H7 (cell line): Measurements from ENCODE around the gene EXD3. TPM values are rescaled to one million over a fixed set of nuclear protein-coding genes. Genes with fewer than 3 reads are reported as not detected.
"Not testable (repeated sequence)": the region's sequence is repeated elsewhere in the genome, so short reads cannot be mapped to it uniquely, and the experiment has no call there.

Source experiments
- DNase-seq: peaks from one replicate; pipeline ENCODE4 v3.0.0; 2012
- H3K27me3 ChIP-seq: 2 replicates; pipeline ENCODE4 v1.6.0; 2011; ENCODE audit warnings: mild to moderate bottlenecking, low read length; ENCODE audit not compliant: control insufficient read depth, insufficient read depth
- H3K36me3 ChIP-seq: replicated peaks from 2 replicates; pipeline ENCODE4 v1.5.1; 2011; ENCODE audit warnings: low read length; ENCODE audit not compliant: control insufficient read depth, insufficient read depth
- H3K4me3 ChIP-seq: 2 replicates; pipeline ENCODE4 v1.5.1; 2011; ENCODE audit warnings: low read depth, mild to moderate bottlenecking, control low read depth, low read length, moderate library complexity; ENCODE audit not compliant: insufficient read depth
- total RNA-seq: library from RNA; depleted of rRNA; stranded (reverse); fragments of >200 nt; shearing (Covaris generic); gene quantifications from 2 replicates; pipeline ENCODE4 v1.2.3, GENCODE V29; 2014

Gene EXD3
- total RNA-seq, 1 experiment from 2014 or later = 7.0 TPM

GRCh38 chr9:137394866-137395665 lies 27.9 kb downstream of the EXD3 start:
- no peaks in the 10 kb centered on the region for H3K27me3 ChIP-seq
- no peak for DNase-seq
- no peaks in the 10 kb centered on the region; the same call in 1 of the 2 replicates for H3K36me3 ChIP-seq
- H3K4me3 ChIP-seq = no peak overlapping the region

GRCh38 chr9:137393176-137394150 lies 29.5 kb downstream of the EXD3 start:
- Histone ChIP-seq H3K36me3 (no peaks in the 10 kb centered on the region; the same call in 1 of the 2 replicates), H3K27me3 (no peaks in the 10 kb centered on the region), H3K4me3 (no peak overlapping the region)
- DNase-seq = no peak

DNA sequence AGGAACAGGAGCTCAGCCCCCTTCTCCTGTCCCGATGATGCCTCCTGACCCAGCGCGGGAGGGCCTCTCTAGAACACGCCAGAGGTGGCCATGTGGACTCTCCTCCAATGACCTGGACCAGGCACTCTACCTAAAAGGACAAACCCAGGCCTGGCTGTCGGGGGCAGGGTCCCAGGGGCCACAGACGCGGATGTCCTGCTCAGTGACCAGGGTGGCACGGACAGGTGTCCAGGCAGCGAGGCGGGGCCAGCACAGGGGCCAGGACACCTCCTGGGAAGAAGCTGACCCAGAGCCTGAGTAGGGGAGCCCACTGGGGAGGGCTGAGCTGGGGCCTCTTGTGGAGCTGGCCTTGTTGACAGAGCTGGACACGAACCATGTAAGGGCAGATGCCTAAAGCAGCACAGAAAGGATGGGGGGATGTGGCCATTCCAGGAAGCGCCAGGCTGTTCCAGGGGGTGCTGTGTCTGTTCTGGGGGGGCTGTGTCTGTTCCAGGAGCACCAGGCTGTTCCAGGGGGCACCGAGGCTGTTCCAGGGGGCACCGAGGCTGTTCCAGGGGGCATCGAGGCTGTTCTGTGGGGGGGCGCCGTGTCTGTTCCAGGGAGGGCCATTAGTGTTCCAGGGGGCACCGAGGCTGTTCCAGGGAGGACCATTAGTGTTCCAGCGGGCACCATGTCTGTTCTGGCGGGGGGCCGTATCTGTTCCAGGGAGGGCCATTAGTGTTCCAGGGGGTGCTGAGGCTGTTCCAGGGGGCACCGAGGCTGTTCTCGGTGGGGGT lies 30.5 kb downstream of the EXD3 start:
- H3K27me3 ChIP-seq = no peaks in the 10 kb centered on the region

DNA sequence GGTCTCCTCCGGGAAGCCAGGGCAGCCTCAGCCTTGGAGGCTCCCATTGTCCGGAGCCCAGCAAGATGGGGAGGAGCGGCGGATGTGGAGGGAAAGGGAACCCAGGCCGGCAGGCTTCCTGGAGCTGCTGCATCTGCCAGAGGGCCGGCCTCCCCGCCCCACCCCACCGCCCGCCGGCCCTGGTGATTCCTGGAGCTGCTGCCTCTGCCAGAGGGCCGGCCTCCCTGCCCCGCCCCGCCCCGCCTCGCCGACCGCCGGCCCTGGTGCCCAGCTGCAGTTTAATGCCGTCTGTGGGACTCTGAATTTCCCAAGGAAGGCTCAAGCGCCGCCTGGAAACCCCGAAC lies 31.6 kb downstream of the EXD3 start:
- Histone ChIP-seq H3K4me3 (no peak overlapping the region), H3K36me3 (no peaks in the 10 kb centered on the region; the same call in 1 of the 2 replicates), H3K27me3 (no peaks in the 10 kb centered on the region)
- no peak for DNase-seq

More for the DNA sequence above, 30.5 kb downstream of the EXD3 start:
- no peaks in the 10 kb centered on the region; the same call in 1 of the 2 replicates for H3K36me3 ChIP-seq
- no peak for DNase-seq
- H3K4me3 ChIP-seq = no peak overlapping the region

GRCh38 chr9:137390553-137391410 lies 32.2 kb downstream of the EXD3 start:
- DNase-seq = no peak
- H3K27me3 ChIP-seq = no peaks in the 10 kb centered on the region
- no peaks in the 10 kb centered on the region; the same call in 1 of the 2 replicates for H3K36me3 ChIP-seq
- H3K4me3 ChIP-seq = no peak overlapping the region

- DNase-seq = no peak
- Histone ChIP-seq H3K4me3 (no peak overlapping the region), H3K27me3 (no peaks in the 10 kb centered on the region), H3K36me3 (no peaks in the 10 kb centered on the region; the same call in 1 of the 2 replicates)
Measured at GRCh38 chr9:137389428-137389746, 33.6 kb downstream of the EXD3 start.

- Histone ChIP-seq H3K27me3 (no peaks in the 10 kb centered on the region), H3K4me3 (no peak overlapping the region), H3K36me3 (no peaks in the 10 kb centered on the region; the same call in 1 of the 2 replicates)
- no peak for DNase-seq
Measured at GRCh38 chr9:137388589-137389427, 34.2 kb downstream of the EXD3 start.

GRCh38 chr9:137387891-137388560 lies 34.9 kb downstream of the EXD3 start:
- no peak overlapping the region for H3K4me3 ChIP-seq
- H3K36me3 ChIP-seq = no peaks in the 10 kb centered on the region; the same call in 1 of the 2 replicates
- H3K27me3 ChIP-seq = no peaks in the 10 kb centered on the region
- no peak for DNase-seq

GRCh38 chr9:137387114-137387890 lies 35.7 kb downstream of the EXD3 start:
- no peak overlapping the region for H3K4me3 ChIP-seq
- H3K36me3 ChIP-seq = no peaks in the 10 kb centered on the region
- no peak for DNase-seq
- H3K27me3 ChIP-seq = no peaks in the 10 kb centered on the region

- not testable (repeated sequence) for H3K27me3 ChIP-seq, DNase-seq, H3K4me3 ChIP-seq, H3K36me3 ChIP-seq
Measured at GRCh38 chr9:137386507-137387113, 36.4 kb downstream of the EXD3 start.

GRCh38 chr9:137385061-137385655 lies 37.8 kb downstream of the EXD3 start:
- H3K27me3 ChIP-seq = no peaks in the 10 kb centered on the region
- no peaks in the 10 kb centered on the region for H3K36me3 ChIP-seq
- peak; percentile 72 for DNase-seq
- H3K4me3 ChIP-seq = no peak overlapping the region
